ACC112 (cell line): Measurements from ENCODE around the gene MYPN.
"Not testable (repeated sequence)": the region's sequence is repeated elsewhere in the genome, so short reads cannot be mapped to it uniquely, and the experiment has no call there.

Source experiments
- H2AFZ ChIP-seq: fragments of 200-600 bp; sonication (generic); one replicate; pipeline ENCODE4 v1.6.0; 2017; ENCODE audit warnings: antibody characterized with exemption, low read length; ENCODE audit not compliant: unreplicated experiment
- H3K27ac ChIP-seq: fragments of 200-600 bp; sonication (generic); 2 replicates; pipeline ENCODE4 v1.5.1; 2014; ENCODE audit warnings: low read depth, mild to moderate bottlenecking, antibody characterized with exemption, low read length, moderate library complexity
- H3K27me3 ChIP-seq: fragments of 200-600 bp; sonication (generic); 2 replicates; pipeline ENCODE4 v1.6.1; 2014; ENCODE audit warnings: mild to moderate bottlenecking, antibody characterized with exemption, low read length, moderate library complexity, mixed read lengths; ENCODE audit not compliant: insufficient read depth
- H3K36me3 ChIP-seq: fragments of 200-600 bp; sonication (generic); 2 replicates; pipeline ENCODE4 v1.6.1; 2016; ENCODE audit warnings: mild to moderate bottlenecking, antibody characterized with exemption, low read length, moderate library complexity, mixed read lengths; ENCODE audit not compliant: insufficient read depth
- H3K4me1 ChIP-seq: fragments of 200-600 bp; sonication (generic); one replicate; pipeline ENCODE4 v1.6.1; 2016; ENCODE audit warnings: low read length, mixed read lengths; ENCODE audit not compliant: insufficient read depth, unreplicated experiment, control insufficient read depth
- H3K4me3 ChIP-seq: fragments of 200-600 bp; sonication (generic); 2 replicates; pipeline ENCODE4 v1.5.1; 2014; ENCODE audit warnings: mild to moderate bottlenecking, low read depth, low read length
- H3K79me2 ChIP-seq: fragments of 200-600 bp; sonication (generic); one replicate; pipeline ENCODE4 v1.6.0; 2016; ENCODE audit warnings: low read length; ENCODE audit not compliant: control insufficient read depth, unreplicated experiment, insufficient read depth

The MYPN gene, protein sequence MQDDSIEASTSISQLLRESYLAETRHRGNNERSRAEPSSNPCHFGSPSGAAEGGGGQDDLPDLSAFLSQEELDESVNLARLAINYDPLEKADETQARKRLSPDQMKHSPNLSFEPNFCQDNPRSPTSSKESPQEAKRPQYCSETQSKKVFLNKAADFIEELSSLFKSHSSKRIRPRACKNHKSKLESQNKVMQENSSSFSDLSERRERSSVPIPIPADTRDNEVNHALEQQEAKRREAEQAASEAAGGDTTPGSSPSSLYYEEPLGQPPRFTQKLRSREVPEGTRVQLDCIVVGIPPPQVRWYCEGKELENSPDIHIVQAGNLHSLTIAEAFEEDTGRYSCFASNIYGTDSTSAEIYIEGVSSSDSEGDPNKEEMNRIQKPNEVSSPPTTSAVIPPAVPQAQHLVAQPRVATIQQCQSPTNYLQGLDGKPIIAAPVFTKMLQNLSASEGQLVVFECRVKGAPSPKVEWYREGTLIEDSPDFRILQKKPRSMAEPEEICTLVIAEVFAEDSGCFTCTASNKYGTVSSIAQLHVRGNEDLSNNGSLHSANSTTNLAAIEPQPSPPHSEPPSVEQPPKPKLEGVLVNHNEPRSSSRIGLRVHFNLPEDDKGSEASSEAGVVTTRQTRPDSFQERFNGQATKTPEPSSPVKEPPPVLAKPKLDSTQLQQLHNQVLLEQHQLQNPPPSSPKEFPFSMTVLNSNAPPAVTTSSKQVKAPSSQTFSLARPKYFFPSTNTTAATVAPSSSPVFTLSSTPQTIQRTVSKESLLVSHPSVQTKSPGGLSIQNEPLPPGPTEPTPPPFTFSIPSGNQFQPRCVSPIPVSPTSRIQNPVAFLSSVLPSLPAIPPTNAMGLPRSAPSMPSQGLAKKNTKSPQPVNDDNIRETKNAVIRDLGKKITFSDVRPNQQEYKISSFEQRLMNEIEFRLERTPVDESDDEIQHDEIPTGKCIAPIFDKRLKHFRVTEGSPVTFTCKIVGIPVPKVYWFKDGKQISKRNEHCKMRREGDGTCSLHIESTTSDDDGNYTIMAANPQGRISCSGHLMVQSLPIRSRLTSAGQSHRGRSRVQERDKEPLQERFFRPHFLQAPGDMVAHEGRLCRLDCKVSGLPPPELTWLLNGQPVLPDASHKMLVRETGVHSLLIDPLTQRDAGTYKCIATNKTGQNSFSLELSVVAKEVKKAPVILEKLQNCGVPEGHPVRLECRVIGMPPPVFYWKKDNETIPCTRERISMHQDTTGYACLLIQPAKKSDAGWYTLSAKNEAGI (N-terminal part only)

DNA sequence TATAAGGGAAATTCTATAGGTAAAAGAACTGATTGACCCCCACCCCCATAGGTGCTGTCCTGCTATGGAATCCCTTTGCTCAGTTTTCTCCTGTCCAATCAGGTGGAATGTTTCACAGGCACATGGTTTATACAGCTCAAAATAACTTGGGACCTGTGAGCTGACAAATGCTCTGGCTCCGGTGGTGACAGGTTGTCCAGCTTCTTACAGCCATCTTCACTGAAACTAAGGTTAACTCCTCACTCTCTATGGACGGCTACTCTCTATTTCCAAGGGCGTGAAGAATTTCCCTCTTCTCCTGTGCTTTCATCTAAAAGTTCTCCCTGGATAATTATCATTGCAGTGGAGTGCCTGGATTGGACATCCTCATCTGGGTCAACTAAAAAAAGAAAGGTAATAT is at the start of gene MYPN:
Gene MYPN, plus strand, starts transcription at position 158 of the 400 bp plus-strand sequence. CDS start 11,951 bp downstream, outside the sequence.
- H3K4me3 ChIP-seq, result peak within 1 kb of the TSS; percentile 73
- H3K79me2 ChIP-seq, result peaks cover 14% of the 10 kb centered on the region
- H3K4me1 ChIP-seq, result peaks cover 50% of the 10 kb centered on the region
- no peaks in the 10 kb centered on the region for H3K27me3 ChIP-seq
- H3K27ac ChIP-seq, result peak within 1 kb of the TSS; percentile 14; the same call in 1 of the 2 replicates
- H2AFZ ChIP-seq, result no peak within 1 kb of the TSS
- H3K36me3 ChIP-seq, result no peaks in the 10 kb centered on the region

DNA sequence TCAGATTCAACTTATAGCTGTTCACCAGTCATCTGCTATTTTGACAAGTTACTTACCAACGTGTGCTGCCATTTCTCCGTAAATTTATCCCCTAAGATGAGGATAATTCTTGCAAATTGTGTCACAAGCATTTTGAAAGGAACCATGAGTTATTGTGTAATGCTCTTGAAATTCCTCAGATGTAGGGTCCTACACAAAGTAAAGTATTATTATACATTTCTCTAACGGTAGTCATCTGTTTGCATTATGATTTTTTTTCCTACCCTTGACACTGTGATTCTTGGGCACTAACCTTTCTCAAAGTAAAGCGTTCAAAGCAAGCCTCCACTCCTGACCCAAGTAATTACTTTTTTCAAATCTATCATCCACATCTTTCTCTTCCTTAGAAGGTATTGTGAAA is 42.3 kb upstream of the MYPN start:
- H3K4me1 ChIP-seq, result peaks cover 35% of the 10 kb centered on the region
- H3K4me3 ChIP-seq, result no peak overlapping the region
- H3K27ac ChIP-seq, result peak overlapping the region; percentile 14; the same call in 1 of the 2 replicates
- H2AFZ ChIP-seq, result no peak overlapping the region
- no peaks in the 10 kb centered on the region for H3K27me3 ChIP-seq
- H3K79me2 ChIP-seq, result peaks cover 71% of the 10 kb centered on the region
- H3K36me3 ChIP-seq, result peaks cover 19% of the 10 kb centered on the region; the same call in 1 of the 2 replicates

DNA sequence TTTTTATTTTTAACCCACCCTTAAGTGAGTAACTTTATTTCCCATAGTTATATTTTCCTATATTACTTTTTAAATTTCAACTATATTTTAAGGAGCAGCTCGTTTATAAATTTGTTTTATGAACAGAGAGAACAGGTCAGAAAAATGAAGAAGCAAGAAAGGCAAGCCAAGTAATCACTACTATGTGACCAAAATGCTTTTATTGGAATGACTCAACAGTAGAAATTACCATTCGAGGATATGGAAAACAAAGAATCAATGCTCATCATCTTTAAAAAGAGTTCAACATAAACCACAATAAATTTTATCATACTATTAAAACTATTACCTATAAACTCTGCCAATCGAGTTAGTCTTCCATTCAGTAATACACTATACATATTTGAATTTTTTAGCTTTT is 41.8 kb upstream of the MYPN start:
- peaks cover 19% of the 10 kb centered on the region; the same call in 1 of the 2 replicates for H3K36me3 ChIP-seq
- H3K4me3 ChIP-seq, result no peak overlapping the region
- peak overlapping the region; percentile 14; the same call in 1 of the 2 replicates for H3K27ac ChIP-seq

DNA sequence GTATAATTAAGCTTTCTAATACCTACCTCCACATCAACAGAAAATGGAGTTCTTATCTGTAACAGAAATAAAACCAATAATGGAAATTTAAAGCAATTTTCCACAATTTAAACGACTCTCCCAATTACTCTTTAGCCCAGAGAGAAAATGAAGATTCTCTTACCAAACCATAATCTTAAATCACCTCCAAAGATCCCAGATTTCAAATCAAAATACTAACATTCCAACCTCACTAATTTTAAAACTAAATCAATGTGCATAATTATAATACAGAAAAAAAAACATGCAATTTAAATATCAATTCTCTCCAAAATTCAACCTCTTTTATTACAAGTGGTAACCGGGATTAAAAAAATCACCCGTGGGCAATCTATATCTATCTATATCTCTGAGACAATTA is 35.7 kb upstream of the MYPN start:
- no peak overlapping the region for H2AFZ ChIP-seq
- peak overlapping the region; percentile 94 for H3K4me3 ChIP-seq
- H3K79me2 ChIP-seq, result peaks cover 59% of the 10 kb centered on the region
- H3K27me3 ChIP-seq, result no peaks in the 10 kb centered on the region
- peak overlapping the region; percentile 96 for H3K27ac ChIP-seq
- H3K4me1 ChIP-seq, result peaks cover 27% of the 10 kb centered on the region
- peaks cover 7% of the 10 kb centered on the region; the same call in 1 of the 2 replicates for H3K36me3 ChIP-seq

More for the DNA sequence above, 41.8 kb upstream of the MYPN start:
- Histone ChIP-seq H3K27me3 (no peaks in the 10 kb centered on the region), H3K4me1 (peaks cover 35% of the 10 kb centered on the region), H2AFZ (no peak overlapping the region), H3K79me2 (peaks cover 72% of the 10 kb centered on the region)

DNA sequence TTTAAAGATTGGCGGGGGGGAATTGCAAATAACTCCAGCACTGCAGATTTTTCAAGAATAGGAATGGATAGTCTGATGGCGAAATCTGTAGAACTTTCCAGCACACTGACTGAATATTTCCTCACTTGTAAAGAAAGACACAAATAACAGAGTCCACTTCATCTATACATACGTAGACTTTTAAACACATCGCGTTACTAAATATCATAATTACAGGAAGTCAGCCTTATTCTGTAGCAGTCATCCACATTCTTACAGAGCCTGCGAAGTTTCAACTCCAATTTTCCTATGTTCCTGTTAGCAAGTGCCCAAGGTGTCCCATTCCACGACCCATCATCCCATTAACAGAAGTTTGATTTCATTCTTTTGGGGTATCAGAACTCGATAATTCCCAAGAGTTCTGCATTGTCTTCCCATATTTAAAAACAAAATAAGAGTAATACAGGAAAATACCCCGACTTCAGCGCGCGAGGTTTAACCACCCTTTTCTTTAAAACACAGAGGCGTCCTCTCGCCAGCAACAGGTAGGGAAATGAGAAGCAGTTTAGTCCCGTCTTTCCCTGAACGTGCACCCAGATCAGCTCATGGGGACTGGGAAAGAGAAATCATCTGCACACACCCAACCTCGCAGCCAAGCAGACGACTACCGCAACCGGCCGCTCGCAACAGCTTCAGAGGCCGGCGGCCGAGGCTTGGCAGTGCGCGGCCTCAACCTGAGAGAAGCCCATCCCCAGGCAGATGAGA is 35.1 kb upstream of the MYPN start:
- Histone ChIP-seq H3K4me1 (peaks cover 23% of the 10 kb centered on the region), H3K27me3 (no peaks in the 10 kb centered on the region), H3K79me2 (peaks cover 53% of the 10 kb centered on the region), H3K27ac (peak overlapping the region; percentile 96), H2AFZ (peak overlapping the region; percentile 20), H3K4me3 (peak overlapping the region; percentile 94), H3K36me3 (0 out of 2 replicates have a peak, but pooled peaks cover 4% of the 10 kb centered on the region)

DNA sequence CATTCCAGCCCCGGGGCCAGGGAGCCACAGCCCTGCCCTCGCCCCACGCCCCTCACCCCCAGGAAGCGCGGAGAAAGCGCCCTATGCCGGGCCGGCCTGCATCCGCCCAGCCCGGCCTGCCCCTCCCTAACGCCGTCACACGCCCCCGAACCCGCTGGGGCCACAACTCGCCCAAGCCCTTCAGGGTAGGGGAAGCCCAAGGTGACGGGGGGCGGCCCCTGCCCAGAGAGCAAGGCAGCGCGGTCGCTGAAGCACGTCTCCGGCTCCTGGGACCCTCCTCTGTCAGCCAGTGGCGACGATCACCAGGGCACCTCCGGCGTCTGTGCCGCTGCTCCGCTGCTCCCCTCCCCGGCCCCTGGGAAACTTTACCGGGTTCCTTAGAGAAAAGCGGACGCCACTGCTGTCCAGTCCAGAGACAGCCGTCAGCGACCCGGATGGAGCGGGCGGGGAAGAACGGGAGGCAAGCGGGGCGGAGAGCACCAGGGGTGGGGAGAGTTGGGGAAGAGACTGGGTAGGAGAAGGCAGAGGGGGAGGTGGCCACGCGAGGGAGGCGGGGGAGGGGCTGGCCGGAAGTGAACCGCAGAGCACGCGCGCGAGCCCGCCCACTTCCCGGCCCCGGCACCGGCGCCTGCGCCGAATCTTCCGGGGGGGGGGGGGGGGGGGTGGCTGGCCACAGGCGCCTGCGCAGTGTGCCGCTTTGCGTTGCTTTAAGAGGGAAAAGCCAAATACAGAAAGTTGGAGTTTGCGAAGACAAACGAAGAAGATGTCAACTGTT is 34.3 kb upstream of the MYPN start, which contains the start of gene HERC4:
Gene HERC4, minus strand, starts transcription at position 509 of the 775 bp plus-strand sequence. CDS start 2,175 bp downstream, outside the sequence.
- peaks cover 45% of the 10 kb centered on the region for H3K79me2 ChIP-seq
- H3K36me3 ChIP-seq, result 0 out of 2 replicates have a peak, but pooled peaks cover 4% of the 10 kb centered on the region
- no peaks in the 10 kb centered on the region for H3K27me3 ChIP-seq
- peak within 1 kb of the TSS; percentile 96 for H3K27ac ChIP-seq
- peak within 1 kb of the TSS; percentile 94 for H3K4me3 ChIP-seq
- H3K4me1 ChIP-seq, result peaks cover 17% of the 10 kb centered on the region
- peak within 1 kb of the TSS; percentile 99 for H2AFZ ChIP-seq

DNA sequence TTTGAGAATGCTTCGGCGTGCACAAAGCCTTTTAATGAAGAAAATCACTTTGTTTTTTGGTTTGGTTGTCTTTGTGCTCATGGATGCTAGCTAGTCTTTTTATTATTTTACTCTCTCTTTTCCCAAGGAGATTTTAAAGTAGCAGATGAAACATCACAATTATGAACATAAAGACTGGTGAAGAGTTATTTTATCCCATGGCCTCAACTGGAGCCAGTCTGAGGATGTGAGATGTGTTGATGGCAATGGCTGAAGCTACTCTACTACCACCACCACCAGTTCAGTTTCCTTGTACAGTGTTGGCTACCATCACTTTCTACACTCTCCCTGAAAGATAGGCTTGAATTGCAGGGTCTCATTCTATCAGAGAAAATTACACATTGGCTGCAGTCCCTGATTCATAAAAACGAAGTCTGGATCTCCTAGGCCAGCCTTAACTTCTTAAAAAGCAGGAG is 33.7 kb upstream of the MYPN start:
- peaks cover 43% of the 10 kb centered on the region for H3K79me2 ChIP-seq
- H2AFZ ChIP-seq, result peak overlapping the region; percentile 99
- H3K27me3 ChIP-seq, result no peaks in the 10 kb centered on the region
- 0 out of 2 replicates have a peak, but pooled peaks cover 4% of the 10 kb centered on the region for H3K36me3 ChIP-seq
- H3K4me3 ChIP-seq, result peak overlapping the region; percentile 74
- H3K27ac ChIP-seq, result peak overlapping the region; percentile 65
- H3K4me1 ChIP-seq, result peaks cover 17% of the 10 kb centered on the region

DNA sequence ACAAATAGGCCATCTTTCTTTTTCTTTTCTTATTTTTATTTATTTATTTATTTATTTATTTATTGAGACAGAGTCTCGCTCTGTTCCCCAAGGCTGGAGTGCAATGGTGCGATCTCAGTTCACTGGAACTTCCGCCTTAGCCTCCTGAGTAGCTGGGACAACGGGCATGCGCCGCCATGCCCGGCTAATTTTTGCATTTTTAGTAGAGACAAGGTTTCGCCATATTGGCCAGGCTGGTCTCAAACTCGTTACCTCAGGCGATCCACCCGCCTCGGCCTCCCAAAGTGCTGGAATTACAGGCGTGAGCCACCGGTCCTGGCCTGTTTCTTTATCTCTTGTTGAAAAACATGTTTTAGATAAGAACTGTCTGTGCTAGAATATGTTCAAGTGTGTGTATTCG is 33.2 kb upstream of the MYPN start:
- H3K27ac ChIP-seq, H2AFZ ChIP-seq, H3K27me3 ChIP-seq, H3K36me3 ChIP-seq, H3K4me3 ChIP-seq: not testable (repeated sequence)
- peaks cover 14% of the 10 kb centered on the region for H3K4me1 ChIP-seq
- peaks cover 38% of the 10 kb centered on the region for H3K79me2 ChIP-seq

DNA sequence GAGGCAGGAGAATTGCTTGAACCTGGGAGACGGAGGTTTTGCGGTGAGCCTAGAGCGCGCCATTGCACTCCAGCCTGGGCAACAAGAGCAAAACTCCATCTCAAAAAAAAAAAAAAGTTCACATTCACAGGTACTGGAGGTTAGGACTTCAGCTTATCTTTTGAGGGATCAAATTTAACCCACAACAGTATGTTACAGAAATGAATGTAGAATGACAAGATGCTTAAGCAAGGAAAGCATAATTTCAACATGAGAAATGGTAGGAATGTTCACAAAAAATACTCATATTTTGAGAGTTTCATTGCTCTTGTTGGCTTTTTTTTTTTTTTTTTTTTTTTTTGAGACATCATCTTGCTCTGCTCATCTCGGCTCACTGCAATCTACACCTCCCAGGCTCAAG is 32.3 kb upstream of the MYPN start:
- Histone ChIP-seq H3K36me3 (no peaks in the 10 kb centered on the region), H3K4me3 (no peak overlapping the region), H3K79me2 (peaks cover 29% of the 10 kb centered on the region), H3K27ac (no peak overlapping the region), H2AFZ (no peak overlapping the region), H3K4me1 (peaks cover 15% of the 10 kb centered on the region), H3K27me3 (no peaks in the 10 kb centered on the region)
